WTC11 (cell line): ENCODE data around the gene RUSC2.

ENCODE experiments used
- CREM ChIP-seq: sonication (generic); formaldehyde crosslinking; IDR thresholded peaks from 2 replicates; pipeline ENCODE4 v1.8.1; 2022; ENCODE audit warnings: mild to moderate bottlenecking, missing genetic modification reagents, moderate library complexity
- IRF2 ChIP-seq: sonication (generic); formaldehyde crosslinking; IDR thresholded peaks from 2 replicates; pipeline ENCODE4 v1.8.0; 2022; ENCODE audit warnings: low read depth, missing genetic modification reagents, borderline replicate concordance
- JUN ChIP-seq: sonication (generic); formaldehyde crosslinking; IDR thresholded peaks from 2 replicates; pipeline ENCODE4 v1.8.0; 2023; ENCODE audit warnings: mild to moderate bottlenecking, missing genetic modification reagents
- MYBL2 ChIP-seq: sonication (generic); formaldehyde crosslinking; IDR thresholded peaks from 2 replicates; pipeline ENCODE4 v1.8.1; 2023; ENCODE audit warnings: mild to moderate bottlenecking, moderate library complexity, missing genetic modification reagents
- SMAD4 ChIP-seq: sonication (generic); formaldehyde crosslinking; IDR thresholded peaks from 2 replicates; pipeline ENCODE4 v1.8.0; 2022; ENCODE audit warnings: mild to moderate bottlenecking, missing genetic modification reagents
- TCF7 ChIP-seq: sonication (generic); formaldehyde crosslinking; IDR thresholded peaks from 2 replicates; pipeline ENCODE4 v1.8.0; 2022; ENCODE audit warnings: mild to moderate bottlenecking, low read depth, missing genetic modification reagents, moderate library complexity
- TEAD4 ChIP-seq: sonication (generic); formaldehyde crosslinking; IDR thresholded peaks from 2 replicates; pipeline ENCODE4 v1.8.0; 2022; ENCODE audit warnings: mild to moderate bottlenecking, missing genetic modification reagents
- ZNF263 ChIP-seq: sonication (generic); formaldehyde crosslinking; IDR thresholded peaks from 2 replicates; pipeline ENCODE4 v1.8.1; 2022; ENCODE audit warnings: low read depth, mild to moderate bottlenecking, moderate library complexity, missing genetic modification reagents
- TF ChIP-seq, protein P1 (sequence below): fragments of 200-600 bp; IDR thresholded peaks from 2 replicates; pipeline ENCODE4 v1.8.0; 2022; ENCODE audit warnings: antibody characterized with exemption
- TF ChIP-seq, protein P2 (sequence below): sonication (generic); formaldehyde crosslinking; conservative IDR thresholded peaks from 2 replicates; pipeline ENCODE4 v1.8.1; 2023; ENCODE audit warnings: mild to moderate bottlenecking, low read depth, missing genetic modification reagents, moderate library complexity
- TF ChIP-seq, protein P3 (sequence below): sonication (generic); formaldehyde crosslinking; IDR thresholded peaks from 2 replicates; pipeline ENCODE4 v1.8.1; 2022; ENCODE audit warnings: low read depth, missing genetic modification reagents, borderline replicate concordance
- TF ChIP-seq, protein P4 (sequence below): sonication (generic); formaldehyde crosslinking; conservative IDR thresholded peaks from 2 replicates; pipeline ENCODE4 v1.8.1; 2022; ENCODE audit warnings: mild to moderate bottlenecking, missing genetic modification reagents
- TF ChIP-seq, protein P5 (sequence below): sonication (generic); formaldehyde crosslinking; IDR thresholded peaks from 2 replicates; pipeline ENCODE4 v1.8.1; 2023; ENCODE audit warnings: mild to moderate bottlenecking, missing genetic modification reagents, moderate library complexity
- TF ChIP-seq, protein P6 (sequence below): sonication (generic); formaldehyde crosslinking; IDR thresholded peaks from 2 replicates; pipeline ENCODE4 v1.8.1; 2023; ENCODE audit warnings: mild to moderate bottlenecking, moderate library complexity, missing genetic modification reagents

DNA sequence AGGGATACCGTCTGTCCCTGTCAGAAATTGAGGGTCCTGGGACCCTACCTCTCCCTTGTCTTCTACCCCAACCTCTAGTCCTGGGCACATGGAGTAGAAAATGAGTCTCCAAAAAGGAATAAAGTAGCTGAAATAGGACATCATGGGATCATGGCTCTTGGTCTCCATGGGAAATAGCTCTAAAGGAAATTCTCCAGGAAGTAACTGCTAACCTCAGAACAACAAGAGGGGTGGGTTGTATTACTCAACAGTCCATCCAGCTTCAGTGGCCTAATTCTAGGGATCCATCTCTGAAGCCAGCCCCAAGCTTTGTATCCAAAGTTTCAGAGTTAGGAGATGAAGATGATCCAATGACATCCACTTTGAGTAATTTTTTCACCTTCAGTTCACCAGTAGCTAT lies 11.0 kb upstream of the RUSC2 start:
- TF ChIP-seq MYBL2 (CRISPR knock-in tag) = no peak
- TF ChIP-seq, protein P1, sequence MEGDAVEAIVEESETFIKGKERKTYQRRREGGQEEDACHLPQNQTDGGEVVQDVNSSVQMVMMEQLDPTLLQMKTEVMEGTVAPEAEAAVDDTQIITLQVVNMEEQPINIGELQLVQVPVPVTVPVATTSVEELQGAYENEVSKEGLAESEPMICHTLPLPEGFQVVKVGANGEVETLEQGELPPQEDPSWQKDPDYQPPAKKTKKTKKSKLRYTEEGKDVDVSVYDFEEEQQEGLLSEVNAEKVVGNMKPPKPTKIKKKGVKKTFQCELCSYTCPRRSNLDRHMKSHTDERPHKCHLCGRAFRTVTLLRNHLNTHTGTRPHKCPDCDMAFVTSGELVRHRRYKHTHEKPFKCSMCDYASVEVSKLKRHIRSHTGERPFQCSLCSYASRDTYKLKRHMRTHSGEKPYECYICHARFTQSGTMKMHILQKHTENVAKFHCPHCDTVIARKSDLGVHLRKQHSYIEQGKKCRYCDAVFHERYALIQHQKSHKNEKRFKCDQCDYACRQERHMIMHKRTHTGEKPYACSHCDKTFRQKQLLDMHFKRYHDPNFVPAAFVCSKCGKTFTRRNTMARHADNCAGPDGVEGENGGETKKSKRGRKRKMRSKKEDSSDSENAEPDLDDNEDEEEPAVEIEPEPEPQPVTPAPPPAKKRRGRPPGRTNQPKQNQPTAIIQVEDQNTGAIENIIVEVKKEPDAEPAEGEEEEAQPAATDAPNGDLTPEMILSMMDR = no peak
- no peak for TF ChIP-seq ZNF263
- TF ChIP-seq, protein P2, sequence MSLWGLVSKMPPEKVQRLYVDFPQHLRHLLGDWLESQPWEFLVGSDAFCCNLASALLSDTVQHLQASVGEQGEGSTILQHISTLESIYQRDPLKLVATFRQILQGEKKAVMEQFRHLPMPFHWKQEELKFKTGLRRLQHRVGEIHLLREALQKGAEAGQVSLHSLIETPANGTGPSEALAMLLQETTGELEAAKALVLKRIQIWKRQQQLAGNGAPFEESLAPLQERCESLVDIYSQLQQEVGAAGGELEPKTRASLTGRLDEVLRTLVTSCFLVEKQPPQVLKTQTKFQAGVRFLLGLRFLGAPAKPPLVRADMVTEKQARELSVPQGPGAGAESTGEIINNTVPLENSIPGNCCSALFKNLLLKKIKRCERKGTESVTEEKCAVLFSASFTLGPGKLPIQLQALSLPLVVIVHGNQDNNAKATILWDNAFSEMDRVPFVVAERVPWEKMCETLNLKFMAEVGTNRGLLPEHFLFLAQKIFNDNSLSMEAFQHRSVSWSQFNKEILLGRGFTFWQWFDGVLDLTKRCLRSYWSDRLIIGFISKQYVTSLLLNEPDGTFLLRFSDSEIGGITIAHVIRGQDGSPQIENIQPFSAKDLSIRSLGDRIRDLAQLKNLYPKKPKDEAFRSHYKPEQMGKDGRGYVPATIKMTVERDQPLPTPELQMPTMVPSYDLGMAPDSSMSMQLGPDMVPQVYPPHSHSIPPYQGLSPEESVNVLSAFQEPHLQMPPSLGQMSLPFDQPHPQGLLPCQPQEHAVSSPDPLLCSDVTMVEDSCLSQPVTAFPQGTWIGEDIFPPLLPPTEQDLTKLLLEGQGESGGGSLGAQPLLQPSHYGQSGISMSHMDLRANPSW = no peak
- TF ChIP-seq SMAD4 = no peak
- TF ChIP-seq, protein P3, sequence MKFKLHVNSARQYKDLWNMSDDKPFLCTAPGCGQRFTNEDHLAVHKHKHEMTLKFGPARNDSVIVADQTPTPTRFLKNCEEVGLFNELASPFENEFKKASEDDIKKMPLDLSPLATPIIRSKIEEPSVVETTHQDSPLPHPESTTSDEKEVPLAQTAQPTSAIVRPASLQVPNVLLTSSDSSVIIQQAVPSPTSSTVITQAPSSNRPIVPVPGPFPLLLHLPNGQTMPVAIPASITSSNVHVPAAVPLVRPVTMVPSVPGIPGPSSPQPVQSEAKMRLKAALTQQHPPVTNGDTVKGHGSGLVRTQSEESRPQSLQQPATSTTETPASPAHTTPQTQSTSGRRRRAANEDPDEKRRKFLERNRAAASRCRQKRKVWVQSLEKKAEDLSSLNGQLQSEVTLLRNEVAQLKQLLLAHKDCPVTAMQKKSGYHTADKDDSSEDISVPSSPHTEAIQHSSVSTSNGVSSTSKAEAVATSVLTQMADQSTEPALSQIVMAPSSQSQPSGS (CRISPR knock-in tag) = no peak
- TF ChIP-seq CREM = no peak
- no peak for TF ChIP-seq JUN (CRISPR knock-in tag)
- TF ChIP-seq IRF2 = no peak
- TF ChIP-seq, protein P4, sequence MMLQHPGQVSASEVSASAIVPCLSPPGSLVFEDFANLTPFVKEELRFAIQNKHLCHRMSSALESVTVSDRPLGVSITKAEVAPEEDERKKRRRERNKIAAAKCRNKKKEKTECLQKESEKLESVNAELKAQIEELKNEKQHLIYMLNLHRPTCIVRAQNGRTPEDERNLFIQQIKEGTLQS = no peak
- TF ChIP-seq, protein P5, sequence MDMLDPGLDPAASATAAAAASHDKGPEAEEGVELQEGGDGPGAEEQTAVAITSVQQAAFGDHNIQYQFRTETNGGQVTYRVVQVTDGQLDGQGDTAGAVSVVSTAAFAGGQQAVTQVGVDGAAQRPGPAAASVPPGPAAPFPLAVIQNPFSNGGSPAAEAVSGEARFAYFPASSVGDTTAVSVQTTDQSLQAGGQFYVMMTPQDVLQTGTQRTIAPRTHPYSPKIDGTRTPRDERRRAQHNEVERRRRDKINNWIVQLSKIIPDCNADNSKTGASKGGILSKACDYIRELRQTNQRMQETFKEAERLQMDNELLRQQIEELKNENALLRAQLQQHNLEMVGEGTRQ (CRISPR knock-in tag) = no peak
- no peak for TF ChIP-seq TEAD4 (CRISPR knock-in tag)
- TF ChIP-seq, protein P6, sequence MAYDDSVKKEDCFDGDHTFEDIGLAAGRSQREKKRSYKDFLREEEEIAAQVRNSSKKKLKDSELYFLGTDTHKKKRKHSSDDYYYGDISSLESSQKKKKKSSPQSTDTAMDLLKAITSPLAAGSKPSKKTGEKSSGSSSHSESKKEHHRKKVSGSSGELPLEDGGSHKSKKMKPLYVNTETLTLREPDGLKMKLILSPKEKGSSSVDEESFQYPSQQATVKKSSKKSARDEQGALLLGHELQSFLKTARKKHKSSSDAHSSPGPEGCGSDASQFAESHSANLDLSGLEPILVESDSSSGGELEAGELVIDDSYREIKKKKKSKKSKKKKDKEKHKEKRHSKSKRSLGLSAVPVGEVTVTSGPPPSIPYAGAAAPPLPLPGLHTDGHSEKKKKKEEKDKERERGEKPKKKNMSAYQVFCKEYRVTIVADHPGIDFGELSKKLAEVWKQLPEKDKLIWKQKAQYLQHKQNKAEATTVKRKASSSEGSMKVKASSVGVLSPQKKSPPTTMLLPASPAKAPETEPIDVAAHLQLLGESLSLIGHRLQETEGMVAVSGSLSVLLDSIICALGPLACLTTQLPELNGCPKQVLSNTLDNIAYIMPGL (CRISPR knock-in tag) = no peak
- no peak for TF ChIP-seq TCF7
